NT2/D1 (cell line): ENCODE results near the gene VWA8.
"Not testable (repeated sequence)": the region's sequence is repeated elsewhere in the genome, so short reads cannot be mapped to it uniquely, and the experiment has no call there.

Source experiments
- SUZ12 ChIP-seq: IDR thresholded peaks from 2 replicates; pipeline ENCODE4 v1.6.1; 2011; ENCODE audit not compliant: insufficient read length, insufficient read depth; ENCODE audit errors: extremely low read depth
- YY1 ChIP-seq: IDR thresholded peaks from 2 replicates; pipeline ENCODE4 v1.6.1; 2011; ENCODE audit not compliant: insufficient read length, insufficient read depth
- ZNF274 ChIP-seq: IDR thresholded peaks from 2 replicates; pipeline ENCODE4 v1.6.1; 2011; ENCODE audit warnings: mild to moderate bottlenecking, low read depth, low read length

- not testable (repeated sequence) for TF ChIP-seq SUZ12, YY1, ZNF274
These were observed 387.3 kb downstream of the VWA8 start for GRCh38 chr13:41573640-41574039.
